ENCODE data around the gene CLEC2L.

DNA sequence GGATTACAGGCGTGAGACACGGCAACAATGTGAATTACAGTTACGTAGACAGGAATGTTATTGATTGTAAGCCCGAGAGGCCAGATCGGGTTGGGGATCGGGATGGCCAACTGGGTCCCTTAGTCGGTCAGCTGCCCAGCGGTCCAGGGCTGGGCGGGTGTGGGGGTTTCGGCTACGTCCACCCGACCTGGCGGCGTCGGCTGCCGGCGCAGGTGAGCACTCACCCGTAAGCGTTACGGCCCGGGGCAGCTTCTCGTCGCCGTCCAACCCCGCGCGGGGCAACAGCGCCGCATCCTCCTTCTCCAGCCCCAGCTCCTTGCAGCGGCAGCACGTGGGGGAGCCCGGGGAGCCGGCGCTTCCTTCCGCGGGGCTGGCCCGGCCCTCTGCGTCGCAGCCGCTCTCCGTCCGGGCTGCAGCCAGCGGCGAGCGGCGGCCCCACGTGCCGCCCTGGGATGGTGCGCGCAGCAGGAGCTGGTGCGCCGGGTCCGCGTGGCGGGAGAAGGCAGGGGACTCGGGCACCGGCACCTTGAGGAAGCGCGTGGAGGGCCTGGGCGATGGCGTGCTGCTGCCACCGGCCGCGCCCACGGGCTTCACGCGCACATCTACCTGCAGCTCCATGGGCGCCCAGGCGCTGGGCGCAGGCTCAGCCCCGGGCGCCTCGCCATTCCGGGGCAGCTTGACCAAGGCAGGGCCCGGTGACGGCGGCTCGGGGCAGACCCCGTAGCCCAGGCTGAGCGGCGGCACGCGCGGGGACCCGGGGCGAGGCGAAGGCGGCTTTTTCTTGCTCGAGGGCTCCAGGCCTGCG lies 40.6 kb upstream of the CLEC2L start:
- no peak for TF ChIP-seq POLR2A (IDR thresholded peaks at IDR 0.05)
- TF ChIP-seq, protein P1, sequence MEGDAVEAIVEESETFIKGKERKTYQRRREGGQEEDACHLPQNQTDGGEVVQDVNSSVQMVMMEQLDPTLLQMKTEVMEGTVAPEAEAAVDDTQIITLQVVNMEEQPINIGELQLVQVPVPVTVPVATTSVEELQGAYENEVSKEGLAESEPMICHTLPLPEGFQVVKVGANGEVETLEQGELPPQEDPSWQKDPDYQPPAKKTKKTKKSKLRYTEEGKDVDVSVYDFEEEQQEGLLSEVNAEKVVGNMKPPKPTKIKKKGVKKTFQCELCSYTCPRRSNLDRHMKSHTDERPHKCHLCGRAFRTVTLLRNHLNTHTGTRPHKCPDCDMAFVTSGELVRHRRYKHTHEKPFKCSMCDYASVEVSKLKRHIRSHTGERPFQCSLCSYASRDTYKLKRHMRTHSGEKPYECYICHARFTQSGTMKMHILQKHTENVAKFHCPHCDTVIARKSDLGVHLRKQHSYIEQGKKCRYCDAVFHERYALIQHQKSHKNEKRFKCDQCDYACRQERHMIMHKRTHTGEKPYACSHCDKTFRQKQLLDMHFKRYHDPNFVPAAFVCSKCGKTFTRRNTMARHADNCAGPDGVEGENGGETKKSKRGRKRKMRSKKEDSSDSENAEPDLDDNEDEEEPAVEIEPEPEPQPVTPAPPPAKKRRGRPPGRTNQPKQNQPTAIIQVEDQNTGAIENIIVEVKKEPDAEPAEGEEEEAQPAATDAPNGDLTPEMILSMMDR (IDR thresholded peaks at IDR 0.05), result no peak
